T-cell (primary cell): ENCODE data around the gene CHST3. TPM values are rescaled to one million over a fixed set of nuclear protein-coding genes. Genes with fewer than 3 reads are reported as not detected.
"Not testable (repeated sequence)": the region's sequence is repeated elsewhere in the genome, so short reads cannot be mapped to it uniquely, and the experiment has no call there.

Source experiments
- ATAC-seq, 4 experiments: fragments of 200-7000 bp in 3 of 4; fragments of 150-1000 bp in 1 of 4; cut with Tn5 transposase; replicated peaks in 1 of 4; 1 replicate in 3 of 4; 2 replicates in 1 of 4; pipeline ENCODE4 v1.10.0; 2021; ENCODE audit warnings: moderate library complexity in 3 of 4, mild to moderate bottlenecking in 2 of 4, moderate number of reproducible peaks in 1 of 4
- CTCF ChIA-PET, 2 donors: fragments of 300-600 bp; sonication (Branson Sonifier 250); formaldehyde crosslinking; loops; one replicate each; lab custom pipeline; 2022; ENCODE audit warnings: antibody characterized with exemption in 2 of 2; lab: Charles Lee
- POLR2A ChIA-PET, 2 donors: fragments of 300-600 bp; sonication (Branson Sonifier 250); formaldehyde crosslinking; loops; one replicate each; lab custom pipeline; 2022; ENCODE audit warnings: antibody characterized with exemption in 2 of 2; lab: Charles Lee
- DNase-seq, 35 experiments: peaks; one replicate each; pipeline versions ENCODE4 v3.0.0 to v3.0.0-alpha.2; 2013 to 2023
- H3K27ac ChIP-seq: one replicate; pipeline ENCODE4 v1.5.1; 2013; ENCODE audit warnings: low read length
- H3K27me3 ChIP-seq, 2 experiments: replicated peaks in 1 of 2; 1 replicate in 1 of 2; 2 replicates in 1 of 2; pipeline versions ENCODE4 v1.6.1 to v1.7.0; 2013; ENCODE audit warnings: low read length in 1 of 2, mixed read lengths in 1 of 2; ENCODE audit not compliant: control insufficient read depth in 2 of 2, insufficient read depth in 2 of 2; ENCODE audit errors: extremely low read depth in 1 of 2
- H3K36me3 ChIP-seq, 2 donors: 1 replicate in 1 of 2; 2 replicates in 1 of 2; pipeline versions ENCODE4 v1.6.1 to v1.7.0; 2013; ENCODE audit warnings: low read length in 1 of 2; ENCODE audit not compliant: control insufficient read depth in 2 of 2, insufficient read depth in 1 of 2; ENCODE audit errors: extremely low read depth in 1 of 2
- H3K4me1 ChIP-seq, 2 experiments: 1 replicate in 1 of 2; 2 replicates in 1 of 2; pipeline versions ENCODE4 v1.6.1 to v1.7.0; 2013; ENCODE audit warnings: low read length in 2 of 2, mixed read lengths in 1 of 2; ENCODE audit not compliant: insufficient read depth in 2 of 2, control insufficient read depth in 1 of 2; ENCODE audit errors: extremely low read depth in 1 of 2
- H3K4me3 ChIP-seq, 2 donors: 1 replicate in 1 of 2; 2 replicates in 1 of 2; pipeline versions ENCODE4 v1.5.1 to v1.7.0; 2013; ENCODE audit warnings: mild to moderate bottlenecking in 2 of 2, low read length in 1 of 2, moderate library complexity in 1 of 2; ENCODE audit not compliant: control insufficient read depth in 1 of 2; ENCODE audit errors: extremely low read depth in 1 of 2
- H3K9me3 ChIP-seq: 2 replicates; pipeline ENCODE4 v1.7.0; 2013
- H3K27ac Mint-ChIP-seq, 2 donors: one replicate each; pipeline ENCODE4 v1.8.0; 2020 to 2021; ENCODE audit warnings: mild to moderate bottlenecking in 2 of 2, mixed read lengths in 2 of 2
- H3K27me3 Mint-ChIP-seq, 2 donors: one replicate each; pipeline ENCODE4 v1.8.0; 2021 to 2022; ENCODE audit warnings: mixed read lengths in 2 of 2
- H3K36me3 Mint-ChIP-seq: one replicate; pipeline ENCODE4 v1.8.0; 2021; ENCODE audit warnings: mixed read lengths
- H3K4me1 Mint-ChIP-seq, 3 donors: one replicate each; pipeline ENCODE4 v1.8.0; 2020 to 2022; ENCODE audit warnings: mixed read lengths in 3 of 3, mild to moderate bottlenecking in 1 of 3
- H3K4me3 Mint-ChIP-seq, 3 donors: one replicate each; pipeline ENCODE4 v1.8.0; 2020 to 2022; ENCODE audit warnings: mild to moderate bottlenecking in 3 of 3, mixed read lengths in 3 of 3, moderate library complexity in 3 of 3
- H3K9me3 Mint-ChIP-seq, 3 donors: one replicate each; pipeline ENCODE4 v1.8.0; 2020 to 2022; ENCODE audit warnings: mixed read lengths in 3 of 3
- WGBS: methylation state at CpG from one replicate; pipeline ENCODE4 v1.1.5; 2013; ENCODE audit warnings: missing lambda C conversion rate; ENCODE audit not compliant: insufficient coverage; 5-methylcytosine and 5-hydroxymethylcytosine counted together
- total RNA-seq, 35 experiments: library from RNA in 6 of 35; stranded (reverse) in 6 of 35; fragments of 120-200 nt in 1 of 35; gene quantifications; one replicate each; pipeline versions ENCODE4 v1.2.1 to v1.2.4 and lab custom pipeline; 2013 to 2026

CHST3 gene
- total RNA-seq, 5 donors from 2014 or later (not counting 1 experiment from before 2014, with no cell fraction given): 0.09 to 0.10 (median 0.09) TPM; not detected in 2

DNA sequence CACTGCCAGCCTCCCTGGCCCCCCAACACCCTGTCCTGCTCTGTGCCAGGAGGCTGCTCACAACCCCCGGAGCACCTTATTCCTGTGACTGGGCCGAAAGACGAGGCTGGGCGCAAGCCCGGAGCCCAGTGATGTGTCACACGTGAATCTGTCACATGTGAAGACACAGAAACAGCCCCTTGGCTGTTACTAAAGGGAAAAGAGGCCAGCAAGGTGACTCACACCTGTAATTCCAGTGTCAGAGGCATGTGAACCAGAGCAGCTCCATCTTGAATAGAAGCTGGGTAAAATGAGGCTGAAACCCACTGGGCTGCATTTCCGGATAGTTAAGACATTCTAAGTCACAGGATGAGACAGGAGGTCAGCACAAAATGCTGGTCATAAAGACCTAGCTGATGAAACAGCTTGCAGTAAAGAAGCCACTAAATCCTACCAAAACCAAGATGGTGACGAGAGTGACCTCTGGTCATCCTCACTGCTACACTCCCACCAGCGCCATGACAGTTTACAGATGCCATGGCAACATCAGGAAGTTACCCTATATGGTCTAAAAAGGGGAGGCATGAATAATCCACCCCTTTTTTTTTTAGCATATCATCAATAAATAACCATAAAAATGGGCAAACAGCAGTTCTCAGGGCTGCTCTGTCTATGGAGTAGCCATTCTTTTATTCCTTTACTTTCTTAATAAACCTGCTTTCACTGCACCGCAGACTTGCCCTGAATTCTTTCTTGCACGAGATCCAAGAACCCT, 68.4 kb downstream of the CHST3 start:
- H3K9me3 Mint-ChIP-seq, H3K27ac ChIP-seq, H3K27ac Mint-ChIP-seq, H3K4me3 Mint-ChIP-seq, DNase-seq, H3K27me3 Mint-ChIP-seq, H3K4me1 ChIP-seq, H3K4me3 ChIP-seq, H3K36me3 Mint-ChIP-seq, H3K9me3 ChIP-seq, POLR2A ChIA-PET, ATAC-seq, H3K36me3 ChIP-seq, H3K4me1 Mint-ChIP-seq: not testable (repeated sequence)
- WGBS: 77% methylated on average over 6 of the region's 11 CpGs
- CTCF ChIA-PET: interaction anchor here in 1 of 2 donors (0.6 to 1.3 kb wide), 2 partner anchors 16 to 95 kb away, joined by 3 read pairs; no protein-coding TSS in a partner anchor
- H3K27me3 ChIP-seq: peaks cover 0 to 37% of the 10 kb centered on the region in 2 experiments

DNA sequence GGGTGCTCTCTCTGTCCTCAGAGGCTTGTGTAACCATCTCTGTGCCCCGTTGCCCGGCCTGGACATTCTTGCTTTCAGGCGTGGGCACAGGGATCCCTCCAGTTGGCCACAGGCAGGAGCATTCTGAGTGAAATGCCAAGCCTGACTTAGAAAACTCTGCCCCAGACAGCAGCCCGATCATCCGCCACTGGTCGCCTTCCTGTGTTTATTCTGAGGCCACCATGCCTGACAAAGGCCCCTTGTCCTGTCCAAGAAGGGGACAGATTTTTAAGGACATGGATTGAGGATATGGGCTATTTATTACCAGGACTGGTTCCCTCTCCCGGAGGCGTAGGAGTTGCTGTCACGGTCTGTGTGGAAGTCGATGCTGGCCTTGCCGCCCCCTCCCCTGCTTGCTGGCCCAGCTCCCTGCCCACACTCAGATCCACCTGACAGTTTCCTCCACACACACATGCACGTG, 69.9 kb downstream of the CHST3 start:
- ChIA-PET CTCF (interaction anchor here in 1 of 2 donors (1.3 kb wide), 1 partner anchor 15 kb away, joined by 3 read pairs; no protein-coding TSS in a partner anchor), POLR2A (no interaction called here)
- Mint-ChIP-seq H3K4me1 (no peaks in the 10 kb centered on the region), H3K27ac (no peak overlapping the region), H3K4me3 (no peak overlapping the region), H3K27me3 (peaks cover 3 to 9% of the 10 kb centered on the region in 2 donors), H3K36me3 (no peaks in the 10 kb centered on the region), H3K9me3 (no peaks in the 10 kb centered on the region)
- Histone ChIP-seq H3K4me3 (no peak overlapping the region), H3K4me1 (no peaks in the 10 kb centered on the region), H3K27ac (no peak overlapping the region), H3K27me3 (peaks cover 0 to 39% of the 10 kb centered on the region in 2 experiments), H3K9me3 (no peaks in the 10 kb centered on the region), H3K36me3 (no peaks in the 10 kb centered on the region)
- no peak for DNase-seq
- ATAC-seq: no peak
- WGBS: 89% methylated on average over 9 of the region's 12 CpGs

DNA sequence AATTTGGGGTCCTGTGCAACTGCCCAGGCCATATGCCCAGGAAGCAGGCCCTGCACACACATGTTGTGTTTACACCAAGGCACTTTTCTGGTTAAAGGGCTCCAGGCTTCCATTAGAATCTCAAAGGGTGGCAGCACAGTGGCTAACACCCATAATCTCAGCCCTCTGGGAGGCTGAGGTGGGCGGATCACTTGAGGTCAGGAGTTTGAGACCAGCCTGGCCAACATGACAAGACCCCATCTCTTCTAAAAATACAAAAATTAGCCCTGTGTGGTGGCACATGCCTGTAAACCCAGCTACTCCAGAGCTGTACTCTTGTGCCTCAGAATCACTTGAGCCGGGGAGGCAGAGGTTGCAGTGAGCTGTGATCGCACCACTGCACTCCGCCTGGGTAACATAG, 70.6 kb downstream of the CHST3 start:
- no peak overlapping the region for H3K27ac ChIP-seq
- DNase-seq: no peak
- H3K27me3 Mint-ChIP-seq: peaks cover 3 to 9% of the 10 kb centered on the region in 2 donors
- H3K36me3 ChIP-seq: no peaks in the 10 kb centered on the region
- H3K36me3 Mint-ChIP-seq: no peaks in the 10 kb centered on the region
- CTCF ChIA-PET: interaction anchor here in 1 of 2 donors (0.7 kb wide), 1 partner anchor 212 kb away, joined by 3 read pairs; no protein-coding TSS in a partner anchor
- no peaks in the 10 kb centered on the region for H3K4me1 Mint-ChIP-seq
- peaks cover 0 to 39% of the 10 kb centered on the region in 2 experiments for H3K27me3 ChIP-seq
- H3K4me3 ChIP-seq: no peak overlapping the region
- no peak for ATAC-seq
- POLR2A ChIA-PET: no interaction called here
- H3K4me1 ChIP-seq: no peaks in the 10 kb centered on the region
- H3K27ac Mint-ChIP-seq: no peak overlapping the region
- H3K9me3 Mint-ChIP-seq: no peaks in the 10 kb centered on the region
- no CpG with 5 or more reads among the region's 4 CpGs for WGBS
- no peaks in the 10 kb centered on the region for H3K9me3 ChIP-seq
- no peak overlapping the region for H3K4me3 Mint-ChIP-seq

DNA sequence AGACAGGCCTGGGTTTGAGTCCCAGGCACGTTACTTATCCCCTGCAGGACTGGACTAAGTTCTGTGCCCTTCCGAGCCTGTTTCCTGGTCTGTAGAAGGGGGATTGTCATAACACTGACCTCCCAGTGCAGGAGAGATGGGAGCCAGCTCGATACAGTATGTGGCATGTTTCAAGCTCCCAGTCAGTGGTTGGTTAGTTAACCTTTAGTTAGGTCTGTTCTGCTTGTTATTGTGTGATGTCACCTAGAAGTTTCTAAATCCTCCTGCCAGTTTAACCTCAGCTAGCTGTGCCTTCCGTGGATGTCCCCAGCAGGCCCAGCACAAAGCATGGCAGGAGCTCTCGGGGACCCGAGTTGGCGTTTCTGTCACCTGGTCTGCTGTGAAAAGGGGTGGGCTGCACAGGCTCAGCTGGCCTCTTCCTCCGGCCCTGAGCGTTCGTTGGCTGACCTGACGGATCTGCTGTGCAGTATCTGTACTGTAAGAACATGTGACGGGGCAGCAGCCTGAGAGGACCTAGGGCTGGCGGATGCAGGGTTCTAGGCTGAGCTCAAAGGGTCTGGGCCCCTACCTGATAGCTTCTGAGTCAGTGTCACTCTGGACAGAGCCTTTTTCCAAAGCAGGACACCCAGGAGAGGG, 71.2 kb downstream of the CHST3 start:
- Mint-ChIP-seq H3K4me3 (no peak overlapping the region), H3K27ac (no peak overlapping the region), H3K36me3 (no peaks in the 10 kb centered on the region), H3K27me3 (peaks cover 2 to 9% of the 10 kb centered on the region in 2 donors), H3K9me3 (no peaks in the 10 kb centered on the region), H3K4me1 (no peaks in the 10 kb centered on the region)
- 86% methylated on average over 12 of the region's 13 CpGs for WGBS
- ATAC-seq (no peak), DNase-seq (no peak)
- Histone ChIP-seq H3K4me3 (no peak overlapping the region), H3K9me3 (no peaks in the 10 kb centered on the region), H3K4me1 (no peaks in the 10 kb centered on the region), H3K27me3 (peaks cover 0 to 38% of the 10 kb centered on the region in 2 experiments), H3K36me3 (no peaks in the 10 kb centered on the region), H3K27ac (no peak overlapping the region)
- ChIA-PET CTCF (interaction anchor here in 1 of 2 donors (0.7 kb wide), 1 partner anchor 212 kb away, joined by 3 read pairs; no protein-coding TSS in a partner anchor), POLR2A (no interaction called here)

DNA sequence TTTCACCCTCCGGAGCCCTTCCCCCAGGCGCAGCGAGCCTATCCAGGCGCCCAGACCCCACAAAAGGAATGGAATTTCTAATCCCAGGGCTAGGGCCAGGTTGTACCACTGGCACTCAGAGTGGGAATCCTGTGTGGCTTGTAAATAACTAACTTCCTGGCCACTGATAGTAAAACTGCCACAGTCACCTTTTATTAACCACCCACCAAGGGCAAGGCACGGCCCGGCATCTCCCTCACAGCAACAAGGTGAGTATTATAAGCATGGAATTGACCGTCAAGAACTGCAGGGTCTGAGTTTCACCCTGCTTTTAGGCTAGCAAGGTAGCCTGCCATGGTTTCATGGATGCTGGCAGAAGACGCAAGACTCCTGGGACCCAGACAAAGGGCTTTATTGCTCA, 73.1 kb downstream of the CHST3 start:
- ATAC-seq (no peak), DNase-seq (no peak)
- Mint-ChIP-seq H3K27ac (no peak overlapping the region), H3K4me3 (no peak overlapping the region), H3K36me3 (no peaks in the 10 kb centered on the region), H3K4me1 (peaks cover 0 to 3% (median 0%) of the 10 kb centered on the region in 3 donors), H3K27me3 (no peaks in the 10 kb centered on the region), H3K9me3 (no peaks in the 10 kb centered on the region)
- ChIA-PET POLR2A (no interaction called here), CTCF (no interaction called here)
- Histone ChIP-seq H3K4me3 (no peak overlapping the region), H3K27ac (no peak overlapping the region), H3K9me3 (no peaks in the 10 kb centered on the region), H3K36me3 (no peaks in the 10 kb centered on the region), H3K4me1 (no peaks in the 10 kb centered on the region), H3K27me3 (peaks cover 0 to 20% of the 10 kb centered on the region in 2 experiments)
- WGBS: 81% methylated on average over 5 of the region's 8 CpGs

DNA sequence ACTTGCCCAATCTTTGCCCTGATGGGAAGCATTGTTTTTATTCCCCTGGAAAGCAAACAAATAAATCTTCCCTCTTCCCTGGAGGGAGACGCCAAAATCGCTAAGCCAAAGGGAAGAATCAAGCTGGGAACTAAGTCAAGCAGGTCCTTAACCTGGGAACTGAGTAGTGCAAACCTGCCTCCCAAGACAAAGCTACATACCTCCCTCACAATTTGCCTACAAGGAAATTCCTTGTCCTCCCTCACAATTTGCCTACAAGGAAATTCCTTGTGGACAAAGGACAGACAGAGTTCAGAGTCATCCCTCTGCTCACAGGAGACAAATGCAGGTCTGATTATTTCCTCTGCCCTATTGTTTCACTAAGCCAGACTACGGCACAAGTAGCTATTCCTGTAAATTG, 73.6 kb downstream of the CHST3 start:
- no peaks in the 10 kb centered on the region for H3K4me1 ChIP-seq
- ATAC-seq: no peak
- POLR2A ChIA-PET: no interaction called here
- Mint-ChIP-seq H3K36me3 (no peaks in the 10 kb centered on the region), H3K27ac (no peak overlapping the region), H3K4me3 (no peak overlapping the region), H3K27me3 (no peaks in the 10 kb centered on the region), H3K4me1 (peaks cover 0 to 5% (median 0%) of the 10 kb centered on the region in 3 donors), H3K9me3 (no peaks in the 10 kb centered on the region)
- 57% methylated on average over 2 of the region's 3 CpGs for WGBS
- H3K36me3 ChIP-seq: no peaks in the 10 kb centered on the region
- H3K27ac ChIP-seq: no peak overlapping the region
- H3K4me3 ChIP-seq: no peak overlapping the region
- no peaks in the 10 kb centered on the region for H3K9me3 ChIP-seq
- no peak for DNase-seq
- H3K27me3 ChIP-seq: peaks cover 0 to 18% of the 10 kb centered on the region in 2 experiments
- CTCF ChIA-PET: interaction anchor here in 1 of 2 donors (0.7 kb wide), 1 partner anchor 215 kb away, joined by 3 read pairs; no protein-coding TSS in a partner anchor
